ENCODE results near the gene SSBP2.

DNA sequence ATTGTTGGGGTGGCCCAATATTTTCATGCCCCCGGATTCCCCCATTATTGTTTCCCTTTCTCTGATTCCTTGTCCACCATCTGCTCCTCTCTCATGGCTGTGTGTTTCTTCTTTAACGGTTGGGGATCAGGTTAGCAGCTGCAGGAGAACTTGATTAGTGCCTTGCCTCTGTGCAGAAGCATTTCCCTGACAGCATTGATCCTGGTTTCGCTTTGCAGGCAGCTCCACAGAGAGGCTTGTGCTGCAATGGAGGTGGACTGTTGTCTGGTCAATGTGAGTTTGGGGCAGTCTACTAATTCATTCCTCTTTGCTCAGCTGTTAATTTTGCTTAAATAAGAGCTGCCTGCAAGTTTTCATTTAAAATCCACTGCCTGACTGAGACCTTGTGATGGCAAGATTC lies 32.5 kb upstream of the SSBP2 start:
- TF ChIP-seq, protein P1, sequence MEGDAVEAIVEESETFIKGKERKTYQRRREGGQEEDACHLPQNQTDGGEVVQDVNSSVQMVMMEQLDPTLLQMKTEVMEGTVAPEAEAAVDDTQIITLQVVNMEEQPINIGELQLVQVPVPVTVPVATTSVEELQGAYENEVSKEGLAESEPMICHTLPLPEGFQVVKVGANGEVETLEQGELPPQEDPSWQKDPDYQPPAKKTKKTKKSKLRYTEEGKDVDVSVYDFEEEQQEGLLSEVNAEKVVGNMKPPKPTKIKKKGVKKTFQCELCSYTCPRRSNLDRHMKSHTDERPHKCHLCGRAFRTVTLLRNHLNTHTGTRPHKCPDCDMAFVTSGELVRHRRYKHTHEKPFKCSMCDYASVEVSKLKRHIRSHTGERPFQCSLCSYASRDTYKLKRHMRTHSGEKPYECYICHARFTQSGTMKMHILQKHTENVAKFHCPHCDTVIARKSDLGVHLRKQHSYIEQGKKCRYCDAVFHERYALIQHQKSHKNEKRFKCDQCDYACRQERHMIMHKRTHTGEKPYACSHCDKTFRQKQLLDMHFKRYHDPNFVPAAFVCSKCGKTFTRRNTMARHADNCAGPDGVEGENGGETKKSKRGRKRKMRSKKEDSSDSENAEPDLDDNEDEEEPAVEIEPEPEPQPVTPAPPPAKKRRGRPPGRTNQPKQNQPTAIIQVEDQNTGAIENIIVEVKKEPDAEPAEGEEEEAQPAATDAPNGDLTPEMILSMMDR (IDR thresholded peaks at IDR 0.05; ENCODE audit: control extremely low read depth in 1 of 3, insufficient read depth in 1 of 3, low read depth in 1 of 3, low read length in 3 of 3), result no peak
- TF ChIP-seq SUZ12 (IDR thresholded peaks at IDR 0.05; ENCODE audit: low read length), result no peak
- TF ChIP-seq ZNF274 (IDR thresholded peaks at IDR 0.05; ENCODE audit: borderline replicate concordance, extremely low read depth, low read length), result no peak
- no peak for TF ChIP-seq SIX5 (IDR thresholded peaks at IDR 0.05; ENCODE audit: low read depth, low read length)
- TF ChIP-seq SP1 (IDR thresholded peaks at IDR 0.05; ENCODE audit: low read depth, low read length), result no peak
- TF ChIP-seq RFX5 (IDR thresholded peaks at IDR 0.05; ENCODE audit: borderline replicate concordance, low read depth, low read length), result no peak
- TF ChIP-seq SRF (IDR thresholded peaks at IDR 0.05; ENCODE audit: low read depth, low read length), result no peak
- no peak for TF ChIP-seq CEBPB (IDR thresholded peaks at IDR 0.05; ENCODE audit: low read depth, low read length)
- no peak for TF ChIP-seq TCF12 (IDR thresholded peaks at IDR 0.05; ENCODE audit: low read depth, low read length)
- no peak for TF ChIP-seq FOSL1 (IDR thresholded peaks at IDR 0.05; ENCODE audit: insufficient read depth, low read depth, low read length)
- TF ChIP-seq MAFK (IDR thresholded peaks at IDR 0.05; ENCODE audit: low read depth, low read length), result no peak
